ENCODE data around the gene MAP3K9.

- no peak for TF ChIP-seq USF2 (IDR thresholded peaks at IDR 0.05; ENCODE audit: low read length)
- TF ChIP-seq NRF1 (IDR thresholded peaks at IDR 0.05; ENCODE audit: low read depth, low read length) = no peak
- no peak for TF ChIP-seq EZH2 (IDR thresholded peaks at IDR 0.05; ENCODE audit: low read depth, low read length, severe bottlenecking)
- no peak for TF ChIP-seq CTCF (IDR thresholded peaks at IDR 0.05; ENCODE audit: control extremely low read depth in 1 of 3, insufficient read depth in 1 of 3, low read depth in 1 of 3, low read length in 3 of 3)
- no peak for TF ChIP-seq EP300 (IDR thresholded peaks at IDR 0.05; ENCODE audit: borderline replicate concordance in 1 of 2, low read depth in 2 of 2, low read length in 2 of 2)
- TF ChIP-seq POLR2AphosphoS5 (IDR thresholded peaks at IDR 0.05; ENCODE audit: low read depth, low read length) = no peak
- TF ChIP-seq KDM4A (IDR thresholded peaks at IDR 0.05; ENCODE audit: low read depth, low read length, severe bottlenecking) = no peak
- TF ChIP-seq BRCA1 (IDR thresholded peaks at IDR 0.05; ENCODE audit: low read depth, low read length) = no peak
- TF ChIP-seq EGR1 (IDR thresholded peaks at IDR 0.05; ENCODE audit: borderline replicate concordance, low read depth, low read length) = no peak
- TF ChIP-seq MAFK (IDR thresholded peaks at IDR 0.05; ENCODE audit: low read depth, low read length) = no peak
- no peak for TF ChIP-seq POLR2A (IDR thresholded peaks at IDR 0.05; ENCODE audit: control extremely low read depth in 1 of 2, low read depth in 2 of 2, low read length in 2 of 2)
- TF ChIP-seq BACH1 (IDR thresholded peaks at IDR 0.05; ENCODE audit: low read length) = no peak
Observed at GRCh38 chr14:70771781-70772212, 37.5 kb downstream of the MAP3K9 start.

Data from H1 (cell line).